ENCODE data around the gene SLC5A11.

Gene SLC5A11

GRCh38 chr16:24920568-24920967 is 74.8 kb downstream of the SLC5A11 start:
- no peak for DNase-seq (ENCODE audit: low spot score)

GRCh38 chr16:24921229-24921628 is 75.5 kb downstream of the SLC5A11 start:
- no peak for DNase-seq (ENCODE audit: low spot score)

GRCh38 chr16:24925163-24925562 is 79.4 kb downstream of the SLC5A11 start:
- no peak for DNase-seq (ENCODE audit: low spot score)

GRCh38 chr16:24929409-24929808 is 83.6 kb downstream of the SLC5A11 start:
- DNase-seq (ENCODE audit: low spot score), result no peak

GRCh38 chr16:24930440-24930839 is 84.7 kb downstream of the SLC5A11 start:
- no peak for DNase-seq (ENCODE audit: low spot score)

- no peak for DNase-seq (ENCODE audit: low spot score)
Measured at GRCh38 chr16:24931091-24931490, 85.3 kb downstream of the SLC5A11 start.

- DNase-seq (ENCODE audit: low spot score), result no peak
Measured at GRCh38 chr16:24935336-24935735, 89.6 kb downstream of the SLC5A11 start.

- no peak for DNase-seq (ENCODE audit: low spot score)
Measured at GRCh38 chr16:24936151-24936550, 90.4 kb downstream of the SLC5A11 start.

GRCh38 chr16:24939224-24939623 is 93.5 kb downstream of the SLC5A11 start:
- no peak for DNase-seq (ENCODE audit: low spot score)

GRCh38 chr16:24939738-24940137 is 94.0 kb downstream of the SLC5A11 start:
- no peak for DNase-seq (ENCODE audit: low spot score)

GRCh38 chr16:24943471-24943870 is 97.7 kb downstream of the SLC5A11 start:
- no peak for DNase-seq (ENCODE audit: low spot score)

- no peak for DNase-seq (ENCODE audit: low spot score)
Measured at GRCh38 chr16:24944206-24944605, 98.4 kb downstream of the SLC5A11 start.

GRCh38 chr16:24946155-24946554 is 100.4 kb downstream of the SLC5A11 start:
- no peak for DNase-seq (ENCODE audit: low spot score)

GRCh38 chr16:24950275-24950674 is 104.5 kb downstream of the SLC5A11 start:
- peak; percentile 35 for DNase-seq (ENCODE audit: low spot score)

- no peak for DNase-seq (ENCODE audit: low spot score)
Measured at GRCh38 chr16:24953306-24953705, 107.5 kb downstream of the SLC5A11 start.

- no peak for DNase-seq (ENCODE audit: low spot score)
Measured at GRCh38 chr16:24953721-24954120, 108.0 kb downstream of the SLC5A11 start.

- no peak for DNase-seq (ENCODE audit: low spot score)
Measured at GRCh38 chr16:24954137-24954536, 108.4 kb downstream of the SLC5A11 start.

- no peak for DNase-seq (ENCODE audit: low spot score)
Measured at GRCh38 chr16:24955975-24956731, 110.4 kb downstream of the SLC5A11 start.

GRCh38 chr16:24957887-24958286 is 112.1 kb downstream of the SLC5A11 start:
- DNase-seq (ENCODE audit: low spot score), result no peak
